HEK293T (cell line): ENCODE measurements around the gene HEPH.

ENCODE experiments used
- ARNT ChIP-seq: fragments of 450-650 bp; IDR thresholded peaks from 2 replicates; pipeline ENCODE4 v1.6.1; 2017; ENCODE audit warnings: mild to moderate bottlenecking
- BHLHE40 ChIP-seq: fragments of 450-650 bp; IDR thresholded peaks from 2 replicates; pipeline ENCODE4 v1.6.1; 2016; ENCODE audit warnings: mild to moderate bottlenecking, moderate library complexity, borderline replicate concordance
- ELF4 ChIP-seq: fragments of 450-650 bp; IDR thresholded peaks from 2 replicates; pipeline ENCODE4 v1.6.1; 2017; ENCODE audit warnings: antibody characterized with exemption
- FOXK2 ChIP-seq: fragments of 450-650 bp; IDR thresholded peaks from 2 replicates; pipeline ENCODE4 v1.6.1; 2016; ENCODE audit warnings: mild to moderate bottlenecking
- TARDBP ChIP-seq: fragments of 450-650 bp; IDR thresholded peaks from 2 replicates; pipeline ENCODE4 v1.6.1; 2016

- TF ChIP-seq ELF4 (no peak), FOXK2 (no peak), ARNT (no peak), TARDBP (no peak), BHLHE40 (no peak)
Measured at GRCh38 chrX:66167431-66167830, 3.4 kb downstream of the HEPH start.
